Measurements from ENCODE around the gene TUFT1.
A peak's percentile ranks its signal among the peaks of the same experiment; 100 is the strongest.

Gene TUFT1, protein sequence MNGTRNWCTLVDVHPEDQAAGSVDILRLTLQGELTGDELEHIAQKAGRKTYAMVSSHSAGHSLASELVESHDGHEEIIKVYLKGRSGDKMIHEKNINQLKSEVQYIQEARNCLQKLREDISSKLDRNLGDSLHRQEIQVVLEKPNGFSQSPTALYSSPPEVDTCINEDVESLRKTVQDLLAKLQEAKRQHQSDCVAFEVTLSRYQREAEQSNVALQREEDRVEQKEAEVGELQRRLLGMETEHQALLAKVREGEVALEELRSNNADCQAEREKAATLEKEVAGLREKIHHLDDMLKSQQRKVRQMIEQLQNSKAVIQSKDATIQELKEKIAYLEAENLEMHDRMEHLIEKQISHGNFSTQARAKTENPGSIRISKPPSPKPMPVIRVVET

DNA sequence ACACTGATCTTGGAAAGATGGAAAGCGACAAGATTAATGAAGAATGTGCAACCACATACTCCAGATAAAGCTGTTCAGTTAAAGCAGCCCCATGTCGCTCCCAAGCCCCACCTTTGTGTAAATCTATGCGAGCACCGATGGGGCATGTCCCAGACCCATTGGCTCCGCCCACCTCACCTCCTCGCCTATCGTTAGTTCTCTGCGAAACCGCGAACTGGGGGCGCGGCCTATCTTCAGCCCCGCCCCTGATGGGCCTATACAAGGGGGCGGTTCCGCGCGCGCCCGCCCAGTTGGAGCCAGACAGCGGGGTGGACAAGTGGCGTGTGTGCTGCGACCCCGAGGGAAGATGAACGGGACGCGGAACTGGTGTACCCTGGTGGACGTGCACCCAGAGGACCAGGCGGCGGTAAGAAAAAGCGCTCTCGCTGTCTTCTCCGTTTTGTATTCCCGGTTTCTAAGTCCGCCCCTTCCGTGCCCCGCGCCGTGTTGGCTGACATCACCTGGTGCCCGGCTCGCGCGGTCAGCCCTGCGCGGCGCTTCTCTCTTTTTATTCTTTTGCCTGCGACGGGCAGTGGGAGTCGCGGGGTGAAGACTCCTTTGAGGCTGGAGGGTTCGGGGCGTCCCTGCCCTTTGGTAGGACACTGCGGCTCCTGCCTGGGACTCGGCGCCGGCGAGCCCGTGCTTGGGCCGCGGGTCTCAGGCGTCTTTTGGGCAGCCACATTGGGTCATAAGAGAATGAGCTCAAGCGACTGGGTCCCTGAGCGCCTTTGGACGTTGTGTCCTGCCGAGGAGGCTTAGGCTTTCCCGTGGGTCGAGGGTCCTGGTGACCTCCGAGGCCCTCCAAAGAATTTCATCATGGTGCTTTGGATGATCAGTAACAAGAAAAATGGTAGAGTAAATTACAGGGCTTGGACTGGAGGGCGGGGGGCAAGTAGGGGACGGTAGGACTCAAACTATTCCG is at the start of gene TUFT1:
Gene TUFT1, plus strand, starts transcription at position 289 of the 961 bp plus-strand sequence. Its CDS starts 58 bp downstream, at position 347.
- peak; percentile 95 for DNase-seq

DNA sequence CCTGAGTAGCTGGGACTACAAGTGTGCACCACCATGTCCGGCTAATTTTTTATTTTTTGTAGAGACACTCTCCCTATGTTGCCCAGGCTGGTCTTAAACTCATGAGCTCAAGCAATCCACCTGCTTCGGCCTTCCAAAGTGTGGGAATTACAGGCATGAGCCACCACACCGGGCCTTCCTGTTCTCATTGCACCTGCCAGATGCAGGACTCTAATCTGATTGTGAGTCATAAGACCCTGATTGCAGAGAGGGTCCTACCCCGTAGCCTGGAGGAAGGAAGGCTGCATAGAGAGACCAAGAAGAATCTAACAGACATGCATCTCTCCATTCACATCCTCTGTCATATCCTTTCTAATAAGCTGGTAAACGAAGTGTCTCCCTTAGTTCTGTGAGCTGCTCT is 48.5 kb upstream of the TUFT1 start:
- no peak for DNase-seq

DNA sequence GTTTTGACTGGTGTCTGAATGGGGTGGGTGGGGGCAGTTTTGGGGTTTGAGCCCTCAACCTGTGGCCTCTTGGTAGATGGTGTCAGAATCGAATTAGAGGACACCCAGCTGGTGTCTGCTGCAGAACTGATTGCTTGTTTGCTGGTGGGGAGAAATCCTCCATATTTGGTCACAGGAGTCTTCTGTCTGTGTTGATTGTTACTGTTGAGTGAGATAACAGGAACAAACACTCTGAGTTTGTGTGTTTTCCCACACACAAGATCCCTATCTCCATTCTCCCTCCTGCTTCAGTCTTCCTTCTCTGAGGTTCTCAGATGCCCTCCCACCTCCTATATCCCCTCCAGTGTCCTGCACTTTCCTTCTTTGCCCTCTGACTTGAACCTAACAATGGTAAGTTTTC is 48.0 kb upstream of the TUFT1 start:
- no peak for DNase-seq

DNA sequence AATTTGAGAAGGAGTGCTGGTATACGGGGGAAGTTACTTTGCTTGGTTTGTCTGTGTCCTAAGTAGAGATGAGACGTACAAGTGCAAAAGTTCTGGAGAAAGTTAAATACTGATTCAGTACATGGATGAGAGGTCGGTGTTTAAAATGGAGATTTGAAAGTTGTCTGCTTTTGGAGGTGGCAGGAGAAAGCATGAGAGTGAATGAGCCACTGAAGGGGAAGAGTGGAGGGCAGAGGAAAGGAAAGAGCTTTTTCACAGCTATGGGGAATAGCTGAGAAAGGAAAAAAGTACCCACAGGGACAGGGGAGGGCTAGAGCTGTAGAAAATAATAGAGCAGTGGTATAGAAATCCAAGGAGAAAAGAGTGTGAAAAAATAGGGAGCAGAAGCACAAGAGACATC is 47.1 kb upstream of the TUFT1 start:
- DNase-seq = no peak

DNA sequence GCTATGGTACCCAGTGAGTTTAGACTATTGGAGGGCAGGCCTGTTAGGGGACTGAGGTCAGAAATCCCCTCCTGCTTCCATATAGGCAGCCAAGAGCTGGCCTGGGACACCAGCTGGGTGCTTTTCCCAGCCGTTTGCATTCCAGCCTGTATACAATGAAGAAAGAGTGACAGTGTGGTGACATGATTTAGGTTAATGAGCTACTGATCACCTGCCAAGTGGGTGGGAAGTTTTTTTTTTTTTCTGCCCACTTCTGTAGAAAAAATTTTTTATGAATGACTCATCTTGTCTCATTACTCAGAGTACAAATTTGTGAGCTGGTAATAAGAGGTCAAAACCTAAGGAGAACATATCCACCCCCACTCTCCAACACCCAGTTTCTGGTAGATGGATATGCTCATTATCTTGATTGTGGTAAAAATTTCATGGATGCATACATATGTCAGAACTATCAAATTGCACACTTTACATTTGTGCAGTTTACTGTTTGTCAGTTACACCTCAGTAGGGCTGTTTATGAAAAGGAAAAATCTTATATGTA is 45.3 kb upstream of the TUFT1 start:
- peak; percentile 91 for DNase-seq

DNA sequence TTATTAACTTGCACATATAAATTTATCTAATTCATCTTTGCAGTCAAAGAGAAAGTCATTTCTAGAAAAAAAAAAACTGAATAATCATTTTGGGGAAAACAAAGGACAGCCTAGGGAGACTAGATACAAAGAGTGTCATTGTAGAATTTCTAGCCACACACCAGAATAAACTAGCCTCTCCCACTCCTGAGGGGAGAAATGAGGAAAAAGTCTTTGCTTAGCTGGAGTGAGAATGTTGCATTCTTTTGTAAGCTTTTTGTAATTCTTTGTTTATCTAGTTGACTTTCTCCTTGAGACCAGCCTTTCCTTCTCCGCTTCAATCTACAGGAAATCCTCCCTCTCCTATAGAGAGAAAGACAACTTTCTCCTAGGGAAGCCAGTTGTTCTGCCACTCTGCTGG is 44.8 kb upstream of the TUFT1 start:
- DNase-seq = no peak

DNA sequence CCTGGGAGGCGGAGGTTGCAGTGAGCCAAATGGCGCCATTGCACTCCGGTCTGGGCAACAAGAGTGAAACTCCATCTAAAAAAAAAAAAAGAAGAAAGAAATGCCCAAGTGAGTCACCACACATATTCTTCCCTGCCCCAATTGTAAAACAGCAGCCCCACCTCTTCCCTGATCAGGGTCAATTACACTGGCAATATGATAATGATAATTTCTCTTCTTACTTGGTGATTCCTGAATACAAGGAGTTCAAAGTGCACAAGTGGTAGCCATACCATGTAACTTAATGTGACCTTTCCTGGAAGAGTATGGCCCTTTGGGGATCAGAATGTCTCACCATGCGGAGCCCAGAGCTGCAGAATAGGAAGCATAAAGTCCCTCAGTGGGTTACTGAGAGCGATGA is 40.7 kb upstream of the TUFT1 start:
- DNase-seq = no peak

DNA sequence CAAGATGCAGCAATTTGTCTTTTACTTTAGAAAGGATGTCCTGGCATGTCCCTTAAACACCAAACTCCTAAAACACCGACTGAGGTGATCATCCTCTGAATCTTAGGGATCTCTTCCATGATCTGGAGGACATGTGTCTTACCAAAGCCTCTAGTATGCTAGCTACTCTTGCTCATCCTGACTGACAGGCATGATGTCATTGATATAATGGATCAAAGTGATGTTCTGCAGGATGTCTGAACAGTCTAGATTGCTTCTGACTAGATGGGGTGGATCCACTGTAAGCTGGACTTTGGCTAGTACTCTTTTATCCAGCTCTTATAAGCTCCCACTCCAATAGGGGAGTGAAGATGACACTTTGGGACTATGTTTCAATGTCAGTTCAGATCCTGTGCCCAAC is 40.2 kb upstream of the TUFT1 start:
- DNase-seq = no peak

DNA sequence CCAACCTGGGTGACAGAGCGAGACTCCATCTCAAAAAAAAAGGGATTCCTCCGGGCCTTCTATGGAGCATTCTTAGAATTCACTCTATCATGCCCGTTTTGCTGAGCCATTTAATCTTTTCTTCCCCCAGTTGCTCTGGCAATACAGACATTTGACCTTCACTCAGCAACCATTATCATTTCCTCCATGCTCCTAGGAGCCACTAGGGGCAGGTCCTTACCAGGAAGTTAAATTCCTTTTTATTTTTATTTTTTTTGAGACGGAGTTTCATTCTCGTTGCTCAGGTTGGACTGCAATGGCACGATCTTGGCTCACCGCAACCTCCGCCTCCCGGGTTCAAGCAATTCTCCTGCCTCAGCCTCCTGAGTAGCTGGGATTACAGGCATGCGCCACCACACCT is 38.6 kb upstream of the TUFT1 start:
- no peak for DNase-seq

DNA sequence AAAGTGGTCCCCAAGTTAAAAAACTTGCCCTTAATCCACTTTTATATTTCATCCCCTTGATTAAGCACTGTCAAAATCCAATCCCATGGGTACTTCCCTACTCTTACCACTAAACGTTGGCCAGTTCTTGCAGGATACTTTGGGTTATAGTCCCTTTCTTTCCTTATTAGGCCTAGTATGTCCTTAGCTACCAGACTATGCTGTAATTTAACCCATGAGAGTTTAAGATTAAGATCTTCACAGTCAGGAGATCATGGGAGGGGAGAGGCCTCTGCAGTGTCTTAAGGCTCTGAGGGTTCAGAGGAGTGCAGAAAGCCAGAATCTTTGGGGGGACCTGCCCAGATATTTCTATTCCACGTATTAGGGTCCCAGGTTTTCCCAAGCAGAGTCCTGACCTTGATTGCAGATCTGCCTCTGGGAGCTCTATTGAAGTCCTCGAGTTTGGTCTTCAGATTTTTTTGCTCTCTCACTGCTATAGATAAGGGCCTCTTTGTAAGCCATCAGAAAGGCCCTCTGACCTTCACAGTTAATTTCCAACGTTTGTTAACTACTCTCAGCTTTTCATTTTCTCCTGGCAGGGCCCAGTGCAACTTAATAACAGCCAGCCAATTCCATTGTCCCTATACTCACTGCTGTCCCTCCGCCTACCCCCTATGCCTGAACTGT is 37.9 kb upstream of the TUFT1 start:
- DNase-seq = no peak

DNA sequence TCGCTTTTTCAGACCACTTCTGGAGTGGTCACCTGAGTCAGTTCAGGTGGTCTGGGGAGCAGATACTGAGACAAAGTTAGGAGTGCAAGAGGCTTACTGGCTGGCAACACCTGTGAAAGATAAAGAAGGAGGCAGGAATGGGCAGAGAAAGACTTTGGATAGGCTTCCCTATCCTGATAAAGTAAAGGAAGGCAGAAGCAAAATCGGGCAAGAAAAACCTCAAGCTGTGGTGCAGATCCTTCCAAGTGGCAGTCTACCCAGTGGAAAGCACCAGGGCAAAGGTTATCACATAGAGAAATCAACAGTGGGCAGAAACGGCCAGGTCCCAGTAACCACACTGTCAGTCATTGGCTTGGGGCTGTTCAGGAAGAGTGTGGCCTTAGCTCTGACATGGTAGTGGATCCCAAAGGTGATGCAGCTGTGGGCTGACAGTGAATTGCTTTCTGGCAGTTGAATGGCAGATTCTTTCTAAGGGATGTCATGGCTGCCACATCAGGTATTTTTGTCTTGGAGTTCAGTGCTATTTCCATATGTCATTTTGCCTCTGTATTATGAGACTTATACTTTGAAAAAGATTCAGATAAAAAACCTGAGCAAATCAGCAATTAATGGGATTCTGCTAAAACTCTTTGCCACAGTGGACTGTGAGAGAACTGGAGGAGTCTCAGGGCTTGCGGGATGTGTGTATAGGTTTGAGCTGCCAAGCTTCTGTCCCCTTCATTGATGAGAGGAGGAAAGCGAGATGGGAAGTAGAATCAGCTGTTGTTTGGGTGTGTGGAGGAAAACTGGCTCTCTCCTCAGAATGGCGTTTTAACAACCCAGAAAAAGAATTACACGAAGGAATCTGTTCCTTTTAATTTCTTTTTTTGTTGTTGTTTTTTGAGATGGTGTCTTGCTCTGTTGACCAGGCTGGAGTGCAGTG is 37.0 kb upstream of the TUFT1 start:
- no peak for DNase-seq

DNA sequence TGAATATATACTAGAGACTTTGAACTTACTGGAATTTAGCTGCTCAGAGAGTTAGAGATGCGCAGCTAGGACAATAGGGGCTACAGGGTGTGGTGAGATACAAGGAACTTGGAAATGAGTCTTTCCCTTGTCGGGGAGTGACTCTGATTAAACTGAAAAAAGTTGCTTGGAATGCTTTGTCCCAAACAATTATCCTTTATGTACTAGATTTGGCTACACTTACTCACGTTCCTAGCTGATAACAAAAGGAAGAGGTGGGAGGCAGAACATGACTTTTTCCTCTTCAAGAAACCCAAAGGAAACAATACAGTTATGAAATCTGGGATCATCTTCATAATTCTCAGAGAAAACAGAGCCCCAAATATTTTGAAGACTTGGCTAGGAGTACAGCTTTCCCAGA is 35.9 kb upstream of the TUFT1 start:
- DNase-seq = no peak

DNA sequence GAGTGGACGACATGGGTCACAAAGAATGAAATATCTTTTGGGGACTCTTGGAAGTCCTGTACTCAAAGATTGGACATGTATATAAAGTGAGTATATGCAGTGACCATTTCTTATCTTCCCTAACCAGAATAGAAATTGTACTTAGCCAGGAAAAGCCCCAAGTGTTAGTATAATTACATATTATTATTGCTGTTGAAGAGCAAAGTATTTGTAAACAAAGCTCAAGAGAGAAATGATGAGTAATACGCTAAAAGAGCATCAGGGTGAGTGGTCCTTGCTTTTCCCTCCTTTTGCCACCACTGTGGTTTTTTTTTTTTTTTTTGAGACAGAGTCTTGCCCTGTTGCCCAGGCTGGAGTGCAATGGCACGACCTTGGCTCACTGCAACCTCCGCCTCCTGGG is 35.4 kb upstream of the TUFT1 start:
- DNase-seq = no peak

DNA sequence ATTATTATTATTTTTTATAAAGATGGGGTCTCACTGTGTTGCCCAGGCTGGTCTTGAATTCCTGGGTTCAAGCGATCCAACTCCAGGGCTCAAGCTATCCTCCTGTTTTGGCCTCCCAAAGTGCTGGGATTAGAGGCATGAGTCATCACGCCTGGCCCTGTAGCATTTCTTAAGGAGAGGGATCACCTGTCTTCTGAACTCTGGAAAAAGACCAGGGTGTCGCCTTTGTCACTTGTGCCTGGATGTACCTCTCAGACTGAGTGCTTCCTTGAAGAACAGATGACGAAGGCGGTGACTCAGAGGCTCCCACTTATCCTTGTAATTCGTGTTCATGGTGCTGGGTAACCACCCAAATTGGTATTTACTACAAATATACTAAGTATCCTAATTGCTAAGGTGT is 31.3 kb upstream of the TUFT1 start:
- peak; percentile 14 for DNase-seq

DNA sequence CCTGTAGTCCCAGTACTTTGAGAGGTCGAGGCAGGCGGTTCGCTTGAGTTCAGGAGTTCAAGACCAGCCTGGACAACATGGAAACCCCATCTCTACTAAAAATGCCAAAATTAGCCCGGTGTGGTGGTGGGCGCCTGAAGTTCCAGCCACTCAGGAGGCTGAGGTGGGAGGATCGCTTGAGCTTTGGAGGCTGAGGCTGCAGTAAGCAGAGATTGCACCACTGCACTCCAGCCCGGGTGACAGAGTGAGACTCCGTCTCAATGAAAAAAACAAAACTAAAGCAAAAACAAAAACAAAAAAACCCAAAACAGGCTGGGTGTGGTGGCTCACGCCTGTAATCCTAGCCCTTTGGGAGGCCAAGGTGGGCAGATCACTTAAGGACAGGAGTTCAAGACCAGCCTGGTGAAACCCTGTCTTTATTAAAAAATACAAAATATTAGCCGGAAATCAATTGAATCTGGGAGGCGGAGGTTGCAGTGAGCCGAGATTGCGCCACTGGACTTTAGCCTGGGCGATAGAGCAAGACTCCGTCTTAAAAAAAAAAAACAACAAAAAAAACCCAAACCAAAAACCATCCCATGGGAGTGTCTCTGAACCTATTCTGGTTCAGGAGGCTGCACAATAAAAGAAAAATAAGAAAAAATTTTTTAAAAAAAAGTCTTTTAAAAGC is 30.6 kb upstream of the TUFT1 start:
- no peak for DNase-seq

DNA sequence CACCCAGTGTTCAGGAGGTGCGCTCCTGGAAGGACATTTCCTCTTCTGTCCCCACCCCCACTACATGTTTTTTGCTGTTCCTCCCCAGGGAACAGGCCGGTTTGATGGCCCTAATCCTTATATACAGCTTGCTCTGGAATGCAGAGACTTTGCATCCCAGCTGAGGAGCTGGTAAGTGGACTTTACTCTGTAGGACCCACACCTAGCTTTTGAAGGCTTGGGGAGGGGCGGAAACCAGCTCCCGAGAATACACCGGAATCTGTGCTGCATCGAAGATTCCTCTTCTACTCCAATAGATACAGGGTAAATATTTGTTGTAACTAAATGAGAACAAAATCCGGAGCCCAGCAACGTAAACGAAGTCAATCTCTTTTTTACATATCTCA is 30.1 kb upstream of the TUFT1 start:
- no peak for DNase-seq

DNA sequence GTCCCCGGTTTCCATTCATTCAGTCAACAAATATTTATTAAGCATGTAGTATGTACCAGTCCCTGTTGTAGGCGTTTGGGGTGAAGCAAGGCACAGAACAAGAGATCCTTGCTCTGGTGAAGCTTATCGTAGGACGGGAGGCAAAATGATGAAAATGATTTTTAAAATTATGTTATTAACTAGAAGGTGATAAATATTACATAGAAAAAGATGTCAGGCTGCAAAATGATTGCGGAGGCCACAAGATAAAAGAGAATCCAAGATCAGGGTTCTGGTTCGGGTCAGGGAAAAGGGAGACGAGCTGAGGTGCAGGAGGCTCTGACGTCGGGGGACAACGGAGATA is 29.5 kb upstream of the TUFT1 start:
- DNase-seq = no peak

DNA sequence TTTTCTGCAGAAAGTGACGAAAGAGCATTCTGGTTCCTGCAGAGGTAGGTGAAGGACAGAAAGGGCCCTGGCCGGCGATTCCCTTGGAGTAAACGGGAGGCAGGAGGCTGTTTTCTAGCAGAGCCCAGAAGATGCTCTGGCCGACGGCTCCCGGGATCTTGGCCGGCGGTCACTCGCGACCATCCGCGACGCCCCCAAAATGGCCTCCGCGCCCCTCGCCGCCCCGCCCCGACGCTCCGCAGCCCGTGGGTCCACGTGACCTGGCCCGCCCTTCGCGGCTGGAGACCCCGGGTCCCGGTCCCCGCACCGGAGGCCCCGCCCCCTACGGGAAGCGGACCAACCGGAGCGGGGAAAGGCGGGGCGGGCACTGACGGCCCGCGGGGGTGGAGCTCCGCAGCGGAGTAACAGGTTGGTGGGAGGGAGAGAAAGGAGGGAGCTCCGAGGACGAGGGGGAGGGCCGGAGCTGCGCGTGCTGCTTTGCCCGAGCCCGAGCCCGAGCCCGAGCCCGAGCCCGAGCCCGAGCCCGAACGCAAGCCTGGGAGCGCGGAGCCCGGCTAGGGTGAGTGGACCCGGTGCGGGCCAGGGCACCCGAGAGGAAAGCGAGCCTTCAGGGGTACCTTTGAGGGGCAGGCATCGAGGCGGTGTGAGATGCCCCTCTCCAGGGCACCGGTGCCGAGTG is 29.0 kb upstream of the TUFT1 start, which contains the start of gene CGN:
Gene CGN, plus strand, starts transcription at position 431 of the 679 bp plus-strand sequence. CDS start 7,133 bp downstream, outside the sequence.
- peak; percentile 81 for DNase-seq

DNA sequence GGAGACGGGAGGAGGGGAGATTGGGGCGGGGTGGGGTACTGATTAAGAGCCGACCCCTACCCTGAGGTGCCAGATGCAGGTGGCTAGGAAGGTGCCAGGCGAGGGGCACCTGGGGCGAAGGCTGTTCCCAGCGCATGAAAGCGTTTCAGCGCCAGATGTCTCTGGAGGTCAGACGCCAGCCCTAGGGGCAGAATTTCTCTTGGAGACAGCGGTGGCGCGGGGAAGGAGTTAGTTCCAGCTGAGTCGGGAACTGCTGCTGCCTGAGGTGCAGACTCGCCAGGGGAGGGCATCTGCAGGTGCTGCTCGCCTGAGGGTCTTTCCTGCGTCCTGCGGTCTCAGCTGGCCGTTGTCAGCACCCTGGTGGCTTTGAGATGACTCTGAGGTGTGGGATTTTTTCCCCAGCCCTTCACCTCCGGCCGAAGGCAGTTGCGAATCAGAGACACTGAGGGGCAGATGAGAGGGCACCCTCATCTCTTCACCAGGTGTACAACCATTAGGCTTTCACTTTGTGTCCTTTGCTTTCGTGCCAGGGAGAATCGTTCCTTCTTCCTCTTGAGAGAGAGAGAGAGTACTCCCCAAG is 28.4 kb upstream of the TUFT1 start:
- peak; percentile 46 for DNase-seq

DNA sequence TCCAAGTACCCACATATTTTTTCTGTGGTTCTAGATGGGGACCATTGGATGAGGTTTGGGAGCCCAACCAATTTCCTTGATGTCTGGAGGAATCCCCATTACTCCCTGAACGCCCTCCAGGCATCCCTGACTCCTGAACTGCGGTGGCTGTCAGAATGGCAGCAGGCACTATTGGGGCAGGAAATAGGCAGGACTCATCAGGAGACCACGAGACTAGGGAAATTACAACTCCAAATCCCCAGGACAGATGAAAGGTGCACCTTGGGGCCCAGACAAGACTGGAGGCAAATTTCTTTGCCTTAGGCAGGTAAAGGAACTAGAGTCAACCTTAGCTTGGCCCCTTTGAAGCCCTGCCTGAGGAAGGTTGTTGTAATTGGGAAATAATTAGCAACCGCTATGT is 27.8 kb upstream of the TUFT1 start:
- peak; percentile 56 for DNase-seq
